ENCODE results near the gene RYK. TPM values are rescaled to one million over a fixed set of nuclear protein-coding genes. Genes with fewer than 3 reads are reported as not detected.
A peak's percentile ranks its signal among the peaks of the same experiment; 100 is the strongest.

Gene RYK
- total RNA-seq, 1 experiment from 2014 or later = 60.6 TPM

DNA sequence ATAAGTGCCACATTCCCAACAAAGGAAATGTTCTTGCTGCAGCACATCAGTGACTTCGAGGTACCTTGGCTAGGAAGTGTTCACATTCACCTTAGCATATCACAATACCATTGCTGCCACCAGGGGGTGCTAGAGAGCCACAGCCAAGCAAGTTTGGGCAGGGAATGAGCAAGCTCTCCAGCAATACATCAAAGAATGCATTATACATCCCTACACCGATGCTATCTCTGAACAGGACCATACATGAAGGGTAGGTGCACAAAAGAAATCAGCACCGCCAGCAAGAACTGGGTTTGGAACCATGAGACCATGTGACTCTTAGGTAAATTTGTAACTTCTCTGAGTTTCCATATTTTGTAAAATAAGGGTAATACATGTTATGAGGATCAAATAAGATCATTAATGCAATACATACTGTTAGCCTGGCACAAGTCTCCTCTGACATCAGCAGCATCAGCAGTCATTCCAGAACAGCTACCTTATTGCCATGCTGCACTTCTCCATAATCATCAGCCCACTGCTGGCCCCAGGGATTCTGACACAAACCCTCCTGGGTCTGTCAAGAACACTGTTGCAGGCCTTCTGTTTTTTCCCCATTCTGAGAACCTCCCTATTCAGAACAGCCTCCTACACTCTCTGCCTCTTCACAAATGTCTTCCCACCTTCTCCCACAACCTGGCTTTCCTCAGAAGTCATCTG lies 37.5 kb downstream of the RYK start:
- H3K4ac ChIP-seq (ENCODE audit: low read depth, low read length) = no peak overlapping the region
- peaks cover 8 to 17% (median 14%) of the 10 kb centered on the region in 3 experiments; a peak in 6 of 7 replicates for H3K36me3 Mint-ChIP-seq (ENCODE audit: insufficient read depth in 1 of 3, low read depth in 3 of 3)
- H3K9me3 Mint-ChIP-seq = no peaks in the 10 kb centered on the region; a peak in 1 of 5 replicates
- H4K91ac ChIP-seq (ENCODE audit: insufficient read length, low read depth, low read length) = no peak overlapping the region
- no peak overlapping the region for H2AK5ac ChIP-seq (ENCODE audit: insufficient read length, low read length)
- no peak overlapping the region for H3T11ph ChIP-seq (ENCODE audit: low read length)
- no peak overlapping the region for H3K14ac ChIP-seq (ENCODE audit: insufficient read depth, low read length)
- H3K27ac Mint-ChIP-seq = peak overlapping the region in 1 of 3 experiments; percentile 56; a peak in 2 of 7 replicates
- H3K18ac ChIP-seq (ENCODE audit: insufficient read length, low read depth, low read length) = no peak overlapping the region
- no peak overlapping the region for H2BK15ac ChIP-seq (ENCODE audit: low read depth, low read length)
- no peaks in the 10 kb centered on the region for H3K23me2 ChIP-seq (ENCODE audit: insufficient read length, low read depth, low read length, poor library complexity, severe bottlenecking)
- H3K4me1 ChIP-seq (ENCODE audit: insufficient read depth, low read length) = no peaks in the 10 kb centered on the region
- no peak overlapping the region for H2BK120ac ChIP-seq (ENCODE audit: low read depth, low read length, poor library complexity, severe bottlenecking)
- peak overlapping the region; percentile 3 for H3K27ac ChIP-seq (ENCODE audit: insufficient read length, low read depth, low read length)
- H3K79me2 ChIP-seq (ENCODE audit: insufficient read depth, low read length) = no peaks in the 10 kb centered on the region
- H3K56ac ChIP-seq (ENCODE audit: insufficient read length, low read depth, low read length) = no peak overlapping the region
- H3K4me1 Mint-ChIP-seq = peaks cover 0 to 5% of the 10 kb centered on the region in 2 experiments; a peak in 2 of 4 replicates
- no peak overlapping the region for H3K23ac ChIP-seq (ENCODE audit: insufficient read length, low read depth, low read length)
- no peak overlapping the region for H3K9ac ChIP-seq (ENCODE audit: extremely low read depth, insufficient read length, low read length)
- H2BK20ac ChIP-seq (ENCODE audit: low read depth, low read length, poor library complexity, severe bottlenecking) = no peak overlapping the region
- H3K79me1 ChIP-seq (ENCODE audit: insufficient read depth, low read depth, low read length, poor library complexity, severe bottlenecking) = peaks cover 3% of the 10 kb centered on the region
- no peak overlapping the region for H3K4me3 Mint-ChIP-seq
- peak; percentile 83 for DNase-seq
- no peak overlapping the region for H4K5ac ChIP-seq (ENCODE audit: insufficient read length, low read depth, low read length)
- no peak overlapping the region for H2BK5ac ChIP-seq (ENCODE audit: insufficient read length, low read length)
- H3K9me3 ChIP-seq (ENCODE audit: control insufficient read depth, low read depth, low read length) = no peaks in the 10 kb centered on the region
- no peak overlapping the region for H3K4me2 ChIP-seq (ENCODE audit: insufficient read depth, insufficient read length, low read length)
- H4K20me1 ChIP-seq (ENCODE audit: control insufficient read depth, insufficient read depth, insufficient read length) = no peaks in the 10 kb centered on the region
- no CpG with 5 or more reads among the region's 3 CpGs for WGBS (ENCODE audit: extremely low coverage, insufficient read length, low lambda C conversion rate)
- TF ChIP-seq CTCF (conservative IDR thresholded peaks at IDR 0.05) = peak; percentile 98
- H3K27me3 ChIP-seq (ENCODE audit: insufficient read depth, low read length) = no peaks in the 10 kb centered on the region
- H2AFZ ChIP-seq (ENCODE audit: low read length) = no peak overlapping the region
- H3K27me3 Mint-ChIP-seq (ENCODE audit: low read depth) = no peaks in the 10 kb centered on the region
- no peak overlapping the region for H4K8ac ChIP-seq (replicated peaks; ENCODE audit: insufficient read length, low read depth, low read length)
- H2BK12ac ChIP-seq (ENCODE audit: insufficient read length, low read depth, low read length) = no peak overlapping the region
